Measurements from ENCODE around the gene OAT.

Gene OAT

GRCh38 chr10:124407456-124407855, 11.3 kb downstream of the OAT start:
- no peak for DNase-seq (ENCODE audit: low read depth in 1 of 2, low spot score in 1 of 2)

- DNase-seq (ENCODE audit: low read depth in 1 of 2, low spot score in 1 of 2) = peak in 1 of 2 donors; percentile 29
These were observed 15.2 kb downstream of the OAT start for GRCh38 chr10:124403548-124403947.

DNA sequence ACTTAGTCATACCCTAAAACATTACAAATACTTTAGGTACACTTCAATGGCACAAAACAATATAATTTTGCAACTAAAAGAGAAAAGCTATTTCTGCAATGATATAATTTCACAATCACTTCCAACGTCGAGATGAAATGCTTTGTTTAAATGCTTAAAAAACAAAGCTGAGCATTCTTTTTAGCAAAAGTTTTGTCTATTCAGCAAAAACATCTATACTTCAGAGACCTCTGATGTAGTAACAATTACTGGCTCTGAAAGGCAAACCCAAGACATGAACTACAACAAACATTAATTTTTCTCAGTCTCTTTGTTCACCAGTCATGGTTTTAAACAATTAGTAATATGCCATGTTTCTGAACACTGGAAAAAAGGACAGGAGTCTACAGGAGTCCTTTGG, 16.4 kb downstream of the OAT start:
- no peak for DNase-seq (ENCODE audit: low read depth in 1 of 2, low spot score in 1 of 2)

DNA sequence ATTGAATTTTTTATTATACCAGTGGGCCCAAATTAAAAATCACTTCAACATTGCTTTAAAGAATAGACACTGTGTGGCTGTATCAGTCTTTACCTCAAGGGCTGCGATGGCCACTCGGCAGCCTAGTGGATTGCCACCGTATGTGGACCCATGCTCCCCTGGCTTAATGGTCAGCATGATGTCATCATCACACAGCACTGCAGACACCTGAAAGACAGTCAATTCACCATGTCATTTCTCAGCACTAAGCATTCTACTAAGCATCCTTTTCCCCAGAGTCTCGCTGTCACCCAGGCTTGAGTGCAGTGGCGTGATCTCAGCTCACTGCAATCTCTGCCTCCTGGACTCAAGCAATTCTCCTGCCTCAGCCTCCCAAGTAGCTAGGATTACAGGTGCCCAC, 17.1 kb downstream of the OAT start:
- no peak for DNase-seq (ENCODE audit: low read depth in 1 of 2, low spot score in 1 of 2)

DNA sequence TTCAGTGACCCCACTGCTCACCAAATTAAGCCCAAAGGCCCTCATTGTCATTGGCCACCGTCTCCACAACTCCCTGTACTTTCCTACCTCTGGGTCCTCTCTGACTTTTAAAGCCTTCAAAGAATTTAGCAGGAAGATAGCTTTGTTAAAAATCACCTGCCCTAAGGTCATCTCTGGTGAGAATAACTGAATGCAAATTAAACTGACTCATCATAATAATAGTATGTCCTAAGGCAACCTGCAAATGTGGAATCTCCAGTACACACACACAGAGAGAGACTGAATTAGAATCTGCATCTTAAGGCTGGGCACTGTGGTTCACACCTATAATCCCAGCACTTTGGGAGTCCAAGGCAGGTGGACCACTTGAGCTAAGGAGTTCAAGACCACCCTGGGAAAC, 24.1 kb downstream of the OAT start:
- no peak for DNase-seq (ENCODE audit: low read depth in 1 of 2, low spot score in 1 of 2)

DNA sequence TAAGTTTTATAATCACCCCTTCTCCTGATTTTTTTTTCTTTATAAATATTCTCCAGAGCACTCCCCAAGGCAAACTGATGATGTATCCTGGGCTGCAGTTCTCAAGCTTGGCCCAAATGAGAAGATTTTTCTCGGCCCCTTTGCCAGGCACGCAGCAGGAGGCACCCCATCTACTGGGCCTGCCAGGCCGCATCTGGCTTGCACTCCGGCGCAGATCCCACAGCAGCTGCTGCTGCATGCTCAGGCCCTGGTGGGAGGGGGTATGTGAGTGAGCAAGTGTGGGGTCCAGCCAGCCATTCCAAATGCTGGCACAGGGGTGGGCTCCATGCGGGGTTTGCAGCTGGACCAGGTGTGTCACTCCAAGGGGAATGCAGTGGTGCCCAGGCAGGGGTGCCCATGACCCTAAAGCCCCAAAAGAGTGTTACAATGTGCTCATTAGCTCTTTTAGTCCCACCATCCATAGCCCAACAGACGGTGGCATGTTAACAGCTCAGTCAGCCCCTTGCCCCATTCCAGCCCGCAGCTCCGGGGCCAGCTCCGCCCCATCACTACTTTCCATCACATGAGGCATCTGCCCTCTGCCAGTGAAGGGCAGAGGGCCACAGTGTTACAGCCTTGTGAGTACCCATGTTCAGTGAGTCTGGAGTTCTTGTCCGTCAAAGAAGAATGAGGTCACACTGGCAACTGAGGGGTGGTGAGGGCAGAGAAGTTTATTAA, 25.9 kb downstream of the OAT start:
- no peak for DNase-seq (ENCODE audit: low read depth in 1 of 2, low spot score in 1 of 2)

DNA sequence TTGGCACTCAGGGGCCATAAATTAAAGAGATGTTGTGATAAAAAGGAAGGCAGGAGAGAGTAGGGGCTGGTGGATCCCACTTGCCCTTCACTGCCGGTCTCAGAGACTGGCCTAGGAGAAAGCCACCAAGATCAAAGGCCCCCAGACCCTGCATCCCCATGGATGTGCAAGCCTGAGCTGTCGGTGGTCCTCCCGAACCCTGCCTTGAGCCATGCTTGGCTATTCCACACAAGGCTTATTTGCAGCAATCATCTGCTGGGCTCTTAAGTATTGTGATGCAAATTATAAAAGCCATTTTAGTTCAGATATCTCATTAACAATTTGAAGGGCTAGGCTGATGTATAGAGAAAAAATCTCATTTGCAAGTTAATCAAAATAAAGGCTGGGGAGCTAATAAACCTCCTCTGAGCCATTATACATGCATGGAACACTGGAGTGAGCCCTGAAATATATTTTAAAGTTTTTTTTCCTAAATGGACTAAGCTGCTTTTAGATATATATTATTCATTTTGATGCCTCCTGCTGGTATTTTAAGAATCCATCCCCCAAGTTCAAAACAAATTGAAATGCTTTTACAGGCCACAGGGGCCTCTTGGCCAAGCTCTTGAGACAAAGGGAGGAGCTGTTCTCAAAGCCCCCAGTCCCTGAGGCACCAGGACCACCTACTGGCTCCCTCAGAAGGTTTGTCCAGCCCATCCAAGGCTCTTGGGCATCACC, 28.1 kb downstream of the OAT start:
- DNase-seq (ENCODE audit: low read depth in 1 of 2, low spot score in 1 of 2) = no peak

GRCh38 chr10:124389613-124390361, 28.9 kb downstream of the OAT start:
- DNase-seq (ENCODE audit: low read depth in 1 of 2, low spot score in 1 of 2) = no peak

DNA sequence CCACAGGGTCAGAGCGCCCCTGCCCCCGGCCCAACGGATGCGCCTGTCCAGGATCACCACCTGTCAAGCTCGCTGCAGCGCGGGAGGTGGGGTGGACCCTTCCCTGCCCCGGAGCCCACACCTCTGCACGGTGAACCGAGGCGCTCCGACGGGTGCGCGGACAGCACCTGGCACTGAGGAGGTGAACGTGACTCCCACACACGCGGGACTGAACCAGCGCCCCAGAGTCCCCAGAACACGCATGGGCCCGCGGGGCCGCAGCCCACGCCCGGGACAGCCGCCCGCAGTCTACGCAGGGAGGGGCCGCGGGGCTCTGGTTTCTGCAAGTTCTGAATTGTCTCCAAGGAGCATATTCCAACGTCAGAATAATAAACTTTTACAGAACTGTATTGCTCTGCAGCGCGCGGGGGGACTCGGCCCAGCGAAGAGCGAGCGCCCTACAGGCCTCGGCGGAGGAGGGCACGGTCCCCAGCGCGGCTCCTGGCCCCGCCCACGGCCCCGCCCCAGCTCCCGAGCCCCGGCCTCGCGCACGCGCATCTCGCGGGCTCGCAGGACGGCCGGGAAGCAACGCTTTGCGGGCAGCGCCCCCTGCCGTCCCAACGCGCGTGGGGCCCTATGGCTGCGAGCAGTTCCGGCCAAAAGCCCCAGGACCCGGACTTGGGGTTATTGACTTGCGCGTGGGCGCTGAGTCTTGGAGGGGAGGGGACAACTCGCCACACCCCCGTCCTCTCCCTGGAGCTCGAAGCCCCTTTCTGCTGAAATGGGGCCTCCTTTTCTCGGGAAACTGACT, 29.7 kb downstream of the OAT start:
- DNase-seq (ENCODE audit: low read depth in 1 of 2, low spot score in 1 of 2) = peak; percentile 85 to 87

- DNase-seq (ENCODE audit: low read depth in 1 of 2, low spot score in 1 of 2) = no peak
These were observed 30.3 kb downstream of the OAT start for GRCh38 chr10:124388476-124388822.

- no peak for DNase-seq (ENCODE audit: low read depth in 1 of 2, low spot score in 1 of 2)
These were observed 31.4 kb downstream of the OAT start for GRCh38 chr10:124387078-124387874.

- DNase-seq (ENCODE audit: low read depth in 1 of 2, low spot score in 1 of 2) = no peak
These were observed 32.3 kb downstream of the OAT start for GRCh38 chr10:124386186-124387077.

DNA sequence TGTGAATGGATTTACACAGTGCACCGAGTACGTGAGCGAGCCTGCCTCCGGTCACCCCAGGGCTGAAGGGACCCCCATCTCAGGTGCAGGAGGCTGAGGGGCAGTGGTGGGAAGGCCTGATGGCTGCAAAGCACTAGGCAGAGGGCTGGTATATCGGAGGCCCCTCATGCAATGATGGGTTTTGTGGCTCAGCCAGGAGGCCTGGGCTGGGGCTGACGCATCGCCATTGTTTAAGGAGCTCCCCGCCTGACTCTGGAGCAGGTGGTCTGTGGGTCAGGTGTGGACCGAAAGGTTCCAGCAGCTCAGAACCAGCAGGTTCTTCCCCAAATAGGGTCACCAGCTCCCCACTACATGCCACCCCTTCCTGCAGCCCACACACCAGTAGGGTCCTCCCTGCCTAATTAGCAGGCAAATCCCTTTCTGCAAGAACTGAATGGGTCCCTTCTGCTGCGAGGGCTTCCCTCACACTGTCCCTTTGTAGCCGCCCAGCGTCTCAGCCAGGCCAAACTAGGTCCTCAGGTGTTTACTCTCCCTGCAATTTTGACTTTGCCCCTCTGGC, 33.0 kb downstream of the OAT start:
- no peak for DNase-seq (ENCODE audit: low read depth in 1 of 2, low spot score in 1 of 2)

- no peak for DNase-seq (ENCODE audit: low read depth in 1 of 2, low spot score in 1 of 2)
These were observed 34.0 kb downstream of the OAT start for GRCh38 chr10:124384591-124385190.

GRCh38 chr10:124384172-124384571, 34.6 kb downstream of the OAT start:
- no peak for DNase-seq (ENCODE audit: low read depth in 1 of 2, low spot score in 1 of 2)

DNA sequence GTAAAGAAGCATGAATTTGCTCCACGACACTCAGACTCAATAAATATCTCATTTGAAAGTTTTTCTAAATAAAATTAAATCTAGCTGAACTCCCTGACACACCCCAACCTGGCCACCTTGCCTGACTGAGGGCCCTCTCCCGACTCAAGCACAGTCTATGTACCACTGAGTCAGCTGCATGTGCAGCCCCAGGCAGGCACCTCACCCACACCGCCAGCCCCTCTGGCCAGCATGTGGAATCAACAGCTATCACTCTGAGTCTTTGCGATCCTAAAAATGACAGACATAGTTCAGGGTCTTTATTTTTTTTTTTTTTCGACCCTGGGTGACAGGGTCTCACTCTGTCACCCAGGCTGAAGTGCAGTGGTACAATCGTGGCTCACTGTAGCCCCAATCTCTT, 35.2 kb downstream of the OAT start:
- no peak for DNase-seq (ENCODE audit: low read depth in 1 of 2, low spot score in 1 of 2)

DNA sequence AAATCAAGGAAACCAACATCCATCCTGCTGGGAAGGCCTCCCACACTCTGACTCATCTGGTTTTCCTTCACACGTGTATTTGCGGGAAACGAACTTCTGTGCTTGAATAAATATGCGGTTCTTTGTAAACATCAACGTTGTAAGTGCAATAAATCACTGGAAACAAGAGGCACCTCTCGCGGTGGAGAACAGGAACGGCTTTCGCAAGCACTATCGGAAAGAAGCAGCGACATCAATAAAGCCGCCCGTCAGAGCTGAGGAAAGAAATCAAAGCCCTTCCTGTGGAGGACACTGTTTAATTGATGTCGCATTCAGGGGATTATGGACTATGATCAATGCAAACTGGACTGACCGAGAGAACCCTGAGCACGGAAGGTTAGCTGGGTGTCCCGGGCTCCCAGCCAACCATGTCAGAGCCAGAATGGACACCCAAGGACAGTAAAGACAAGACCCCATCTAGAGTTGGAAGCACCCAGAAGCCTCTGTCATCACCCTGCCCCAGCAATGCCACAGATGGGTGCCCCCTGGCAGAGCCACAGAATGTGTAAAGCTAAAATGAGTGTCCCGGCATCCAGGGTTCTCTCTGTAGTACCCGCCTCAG, 37.6 kb downstream of the OAT start:
- no peak for DNase-seq (ENCODE audit: low read depth in 1 of 2, low spot score in 1 of 2)

GRCh38 chr10:124380256-124380995, 38.3 kb downstream of the OAT start:
- no peak for DNase-seq (ENCODE audit: low read depth in 1 of 2, low spot score in 1 of 2)

All from activated CD4-positive, alpha-beta T cell treated with anti-CD3 and anti-CD28 coated beads, Interleukin-2, amount 50 U/mL, for 24 hours (primary cell).